HG03066 (cell line): Measurements from ENCODE around the gene HSD17B1.
A peak's percentile ranks its signal among the peaks of the same experiment; 100 is the strongest.
"Not testable (repeated sequence)": the region's sequence is repeated elsewhere in the genome, so short reads cannot be mapped to it uniquely, and the experiment has no call there.

Experiments used
- ATAC-seq: cut with Tn5 transposase; IDR thresholded peaks from one replicate; pipeline ENCODE4 v1.9.1; 2021; ENCODE audit warnings: low read depth; ENCODE audit not compliant: unreplicated experiment

Gene HSD17B1

DNA sequence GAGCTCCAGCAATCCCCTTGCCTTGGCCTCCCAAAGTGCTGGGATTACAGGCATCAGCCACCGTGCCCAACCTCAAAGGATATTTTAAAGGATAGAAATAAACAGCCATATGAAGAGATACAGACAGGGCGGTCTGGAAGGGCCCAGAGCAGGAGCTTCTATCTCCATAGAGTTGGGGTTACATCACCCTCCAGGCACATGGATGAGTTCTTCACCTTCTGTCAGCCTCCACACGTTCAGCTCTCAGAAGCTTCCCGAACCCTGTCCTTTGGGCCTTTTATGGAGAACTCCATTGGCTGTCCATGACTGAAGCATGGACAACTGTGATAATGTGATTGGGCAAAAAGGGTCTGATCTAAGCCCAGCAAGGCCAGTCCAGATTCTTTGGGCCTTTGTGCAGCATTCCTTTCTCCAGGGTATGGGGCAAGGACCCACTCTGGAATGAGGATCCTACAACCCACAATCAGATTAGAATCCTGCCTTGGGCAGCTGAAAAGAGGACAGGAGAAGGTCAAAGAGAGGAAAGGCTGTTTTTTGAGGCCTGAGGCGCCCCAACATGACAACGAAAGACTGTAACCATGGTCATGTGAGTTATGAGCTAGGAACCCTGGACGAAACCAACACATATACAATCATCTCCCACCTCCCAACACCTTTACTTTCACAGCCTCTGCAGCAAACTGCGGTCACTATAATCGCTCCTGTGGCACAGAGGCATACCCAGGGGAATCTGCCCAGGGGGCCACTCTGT is 6.8 kb upstream of the HSD17B1 start:
- ATAC-seq: not testable (repeated sequence)

DNA sequence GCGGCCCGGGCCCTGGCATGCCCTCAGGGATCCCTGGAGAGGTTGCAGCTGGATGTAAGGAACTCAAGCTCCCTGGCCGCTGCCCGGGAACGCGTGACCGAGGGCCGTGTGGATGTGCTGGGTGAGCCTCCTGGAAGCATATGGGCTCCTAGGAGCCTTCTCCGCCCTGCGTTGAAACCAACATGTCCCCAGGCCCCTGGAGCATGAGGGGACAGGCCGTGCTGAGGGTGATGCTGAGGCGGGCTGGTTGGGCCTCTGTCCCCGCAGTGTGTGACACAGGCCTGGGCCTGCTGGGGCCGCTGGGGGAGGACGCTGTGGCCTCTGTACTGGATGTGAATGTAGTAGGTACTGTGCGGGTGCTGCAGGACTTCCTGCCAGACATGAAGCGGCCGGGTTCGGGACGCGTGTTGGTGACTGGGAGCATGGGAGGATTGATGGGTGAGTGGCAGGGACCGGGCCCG is 5.7 kb upstream of the HSD17B1 start:
- ATAC-seq: no peak

DNA sequence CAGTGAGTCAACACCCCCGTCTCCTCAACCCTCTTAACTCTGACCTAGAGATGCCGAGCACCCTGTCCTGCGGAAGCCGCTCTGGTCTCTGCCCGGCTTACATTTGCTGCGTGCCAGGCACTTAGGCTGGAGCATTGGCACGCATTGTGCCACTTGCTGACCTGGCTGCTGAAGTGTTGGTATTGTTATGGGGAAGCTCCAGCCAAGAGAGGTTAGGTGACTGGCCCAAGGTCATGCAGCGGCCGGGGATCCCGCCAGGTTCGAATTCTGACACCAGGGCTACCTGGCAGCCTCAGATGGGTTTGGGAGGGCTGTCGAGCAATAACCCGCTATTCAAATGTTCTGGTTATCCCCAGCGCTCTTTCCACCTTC is 5.0 kb upstream of the HSD17B1 start:
- ATAC-seq: no peak

DNA sequence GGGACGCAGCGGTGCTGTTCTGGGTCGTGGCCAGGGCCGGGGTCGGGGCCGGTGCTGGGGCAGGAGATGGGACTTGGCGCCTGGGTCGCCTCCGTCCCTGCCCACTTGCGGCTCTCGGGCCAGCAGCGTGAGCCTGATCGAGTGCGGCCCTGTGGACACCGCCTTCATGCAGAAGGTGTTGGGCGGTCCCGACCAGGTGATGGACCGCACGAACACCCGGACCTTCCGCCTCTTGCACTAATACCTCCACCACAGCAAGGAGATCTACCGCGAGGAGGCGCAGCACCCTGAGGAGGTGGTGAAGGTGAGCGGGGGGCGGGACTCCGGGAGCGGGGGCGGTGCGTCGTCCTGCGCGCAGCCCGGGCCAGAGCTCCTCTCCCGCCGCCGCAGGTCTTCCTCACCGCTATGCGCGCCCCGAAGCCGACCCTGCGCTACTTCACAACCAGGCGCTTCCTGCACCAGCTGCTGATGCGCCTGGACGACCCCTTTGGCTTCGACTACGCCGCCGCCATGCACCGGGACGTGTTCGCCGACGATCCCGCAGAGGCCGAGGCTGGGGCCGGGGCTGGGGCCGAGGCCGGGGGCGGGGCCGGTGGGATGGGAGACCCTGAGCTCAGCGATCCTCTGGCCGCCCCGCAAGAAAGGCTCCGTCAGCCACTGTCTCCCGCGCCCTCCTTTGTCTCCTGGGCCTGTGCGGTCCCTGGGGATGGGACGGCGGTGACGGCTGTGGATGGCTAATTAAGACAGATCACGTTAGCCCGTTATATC is 4.5 kb upstream of the HSD17B1 start:
- ATAC-seq: no peak

DNA sequence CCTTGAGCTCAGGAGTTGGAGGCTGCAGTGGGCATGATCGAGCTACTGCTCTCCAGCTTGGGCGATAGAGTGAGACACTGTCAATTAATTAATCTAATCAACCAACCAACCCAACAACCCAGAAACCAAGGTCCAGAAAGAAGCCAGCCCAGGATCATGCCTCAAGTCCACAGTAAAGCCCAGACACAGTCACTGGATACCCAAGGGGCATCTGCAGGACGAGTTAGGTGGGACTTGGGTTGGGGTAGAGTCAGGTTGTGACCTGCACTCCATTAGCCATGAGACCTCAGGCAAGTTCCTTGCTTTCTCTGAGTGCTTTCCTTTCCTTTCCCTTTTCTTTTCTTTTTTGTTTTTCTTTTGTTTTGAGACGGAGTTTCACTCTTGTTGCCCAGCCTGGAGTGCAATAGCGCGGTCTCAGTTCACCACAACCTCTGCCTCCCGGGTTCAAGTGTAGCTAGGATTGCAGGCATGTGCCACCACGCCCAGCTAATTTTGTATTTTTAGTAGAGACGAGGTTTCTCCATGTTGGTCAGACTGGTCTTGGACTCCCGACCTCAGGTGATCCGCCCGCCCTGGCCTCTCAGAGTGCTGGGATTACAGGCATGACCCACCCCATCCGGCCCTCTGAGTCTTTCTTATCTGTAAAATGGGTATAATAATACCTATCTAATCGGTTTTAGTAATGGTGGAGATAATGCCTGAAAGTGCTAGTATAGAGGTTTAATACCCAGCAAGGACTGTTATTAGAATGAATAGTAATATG is 3.5 kb upstream of the HSD17B1 start:
- no peak for ATAC-seq

DNA sequence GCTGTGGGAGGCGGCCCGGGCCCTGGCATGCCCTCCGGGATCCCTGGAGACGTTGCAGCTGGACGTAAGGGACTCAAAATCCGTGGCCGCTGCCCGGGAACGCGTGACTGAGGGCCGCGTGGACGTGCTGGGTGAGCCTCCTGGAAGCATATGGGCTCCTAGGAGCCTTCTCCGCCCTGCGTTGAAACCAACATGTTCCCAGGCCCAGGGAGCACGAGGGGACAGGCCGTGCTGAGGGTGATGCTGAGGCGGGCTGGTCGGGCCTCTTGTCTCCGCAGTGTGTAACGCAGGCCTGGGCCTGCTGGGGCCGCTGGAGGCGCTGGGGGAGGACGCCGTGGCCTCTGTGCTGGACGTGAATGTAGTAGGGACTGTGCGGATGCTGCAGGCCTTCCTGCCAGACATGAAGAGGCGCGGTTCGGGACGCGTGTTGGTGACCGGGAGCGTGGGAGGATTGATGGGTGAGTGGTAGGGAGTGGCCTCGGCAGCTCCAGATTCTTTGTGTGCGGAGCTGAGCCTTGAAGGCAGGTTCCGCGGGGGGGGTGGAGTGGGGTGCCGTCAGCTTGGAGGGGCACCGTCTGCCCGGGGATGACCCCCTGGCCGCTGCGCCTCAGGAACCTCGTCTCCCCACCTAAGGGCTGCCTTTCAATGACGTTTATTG is 567 bp downstream of the HSD17B1 start:
- ATAC-seq: no peak

DNA sequence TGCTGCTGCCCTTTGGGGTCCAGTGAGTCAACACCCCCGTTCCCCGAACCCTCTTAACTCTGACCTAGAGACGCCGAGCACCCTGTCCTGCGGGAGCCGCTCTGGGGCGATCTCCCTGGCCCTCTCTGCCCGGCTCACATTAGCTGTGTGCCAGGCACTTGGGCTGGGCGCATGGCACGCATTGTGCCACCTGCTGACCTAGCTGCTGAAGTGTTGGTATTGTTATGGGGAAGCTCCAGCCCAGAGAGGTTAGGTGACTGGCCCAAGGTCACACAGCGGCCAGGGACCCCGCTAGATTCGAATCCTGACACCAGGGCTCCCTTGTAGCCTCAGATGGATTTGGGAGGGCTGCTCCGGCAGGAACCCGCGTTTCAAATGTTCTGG is 1.1 kb downstream of the HSD17B1 start:
- ATAC-seq: no peak

DNA sequence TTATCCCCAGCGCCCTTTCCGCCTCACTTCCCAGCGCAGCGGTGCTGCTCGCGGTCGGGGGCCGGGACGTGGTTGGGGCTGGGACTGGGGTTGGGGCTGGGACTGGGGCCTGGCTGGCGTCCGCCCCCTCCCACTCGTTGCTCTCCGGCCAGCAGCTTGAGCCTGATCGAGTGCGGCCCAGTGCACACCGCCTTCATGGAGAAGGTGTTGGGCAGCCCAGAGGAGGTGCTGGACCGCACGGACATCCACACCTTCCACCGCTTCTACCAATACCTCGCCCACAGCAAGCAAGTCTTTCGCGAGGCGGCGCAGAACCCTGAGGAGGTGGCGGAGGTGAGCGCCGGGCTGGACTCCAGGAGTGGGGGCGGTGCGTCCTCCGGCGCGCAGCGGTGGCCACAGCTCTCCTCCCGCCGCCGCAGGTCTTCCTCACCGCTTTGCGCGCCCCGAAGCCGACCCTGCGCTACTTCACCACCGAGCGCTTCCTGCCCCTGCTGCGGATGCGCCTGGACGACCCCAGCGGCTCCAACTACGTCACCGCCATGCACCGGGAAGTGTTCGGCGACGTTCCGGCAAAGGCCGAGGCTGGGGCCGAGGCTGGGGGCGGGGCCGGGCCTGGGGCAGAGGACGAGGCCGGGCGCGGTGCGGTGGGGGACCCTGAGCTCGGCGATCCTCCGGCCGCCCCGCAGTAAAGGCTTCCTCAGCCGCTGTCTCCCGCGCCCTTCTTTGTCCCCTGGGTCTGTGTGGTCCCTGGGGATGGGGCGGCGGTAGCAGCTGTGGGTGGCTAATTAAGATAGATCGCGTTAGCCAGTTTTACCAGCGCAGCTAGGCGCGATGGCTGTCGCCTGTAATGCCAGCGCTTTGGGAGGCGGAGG is 1.8 kb downstream of the HSD17B1 start:
- peak; percentile 60 for ATAC-seq

DNA sequence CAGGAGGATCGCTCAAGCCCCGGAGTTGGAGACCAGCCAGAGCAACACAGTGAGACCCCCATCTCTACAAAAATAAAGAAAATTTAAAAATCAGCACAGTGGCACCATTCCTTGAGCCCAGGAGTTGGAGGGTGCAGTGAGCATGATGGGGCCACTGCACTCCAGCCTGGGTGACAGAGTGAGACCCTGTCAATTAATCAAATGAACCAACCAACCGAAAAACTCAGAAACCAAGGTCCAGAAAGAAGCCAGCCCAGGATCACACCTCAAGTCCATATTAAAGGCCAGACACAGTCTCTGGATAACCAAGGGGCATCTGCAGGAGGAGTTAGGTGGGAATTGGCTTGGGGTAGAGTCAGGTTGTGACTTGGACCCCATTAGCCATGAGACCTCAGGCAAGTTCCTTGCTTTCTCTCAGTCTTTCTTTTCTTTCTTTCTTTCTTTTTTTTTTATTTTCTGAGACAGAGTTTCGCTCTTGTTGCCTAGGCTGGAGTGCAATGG is 2.4 kb downstream of the HSD17B1 start:
- no peak for ATAC-seq

DNA sequence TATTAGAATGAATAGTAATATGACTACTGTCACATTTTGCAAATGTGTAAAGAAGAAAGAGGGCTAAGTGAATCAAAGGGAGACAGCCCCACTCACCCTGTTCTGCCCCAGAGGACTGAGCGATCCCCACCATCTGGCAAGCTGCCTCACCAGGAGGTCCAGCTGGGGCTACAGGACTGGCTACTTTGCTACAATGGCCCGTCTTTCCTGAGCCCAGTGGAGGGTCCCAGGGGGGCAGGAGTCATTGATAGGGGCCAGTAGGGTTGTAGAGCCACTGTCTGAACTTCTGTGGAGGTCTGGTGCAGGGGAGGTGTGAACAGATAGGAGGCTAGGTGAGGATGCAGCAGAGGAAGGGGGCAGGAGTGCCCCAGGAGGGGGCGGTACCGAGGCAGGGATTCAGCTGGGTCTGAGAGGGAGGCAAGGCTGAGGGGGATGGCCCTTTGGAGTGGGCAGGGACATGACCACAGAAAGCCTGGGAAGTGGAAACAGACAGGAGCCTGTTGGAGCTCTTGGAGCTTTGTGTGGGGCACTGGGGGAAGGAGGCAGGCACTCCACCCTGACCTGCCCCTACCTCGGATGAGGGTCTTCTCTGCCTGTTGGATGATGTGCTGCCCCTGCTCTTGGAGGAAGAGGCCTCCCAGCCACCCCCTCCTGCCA is 3.4 kb downstream of the HSD17B1 start:
- ATAC-seq: not testable (repeated sequence)

DNA sequence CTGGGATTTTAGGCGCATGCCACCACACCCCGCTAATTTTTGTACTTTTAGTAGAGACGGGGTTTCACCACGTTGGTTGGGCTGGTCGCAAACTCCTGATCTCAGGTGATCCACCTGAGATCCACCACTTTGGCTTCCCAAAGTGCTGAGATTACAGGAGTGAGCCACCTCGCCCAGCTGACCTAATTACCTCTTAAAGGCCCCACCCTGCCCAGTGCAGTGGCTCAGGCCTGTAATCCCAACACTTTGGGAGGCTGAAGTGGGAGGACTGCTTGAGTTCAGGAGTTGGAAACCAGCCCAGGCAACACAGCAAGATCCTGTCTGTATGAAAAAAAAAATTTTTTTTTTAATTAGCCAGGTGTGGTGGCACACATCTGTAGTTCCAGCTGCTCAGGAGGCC is 6.4 kb downstream of the HSD17B1 start:
- no peak for ATAC-seq

DNA sequence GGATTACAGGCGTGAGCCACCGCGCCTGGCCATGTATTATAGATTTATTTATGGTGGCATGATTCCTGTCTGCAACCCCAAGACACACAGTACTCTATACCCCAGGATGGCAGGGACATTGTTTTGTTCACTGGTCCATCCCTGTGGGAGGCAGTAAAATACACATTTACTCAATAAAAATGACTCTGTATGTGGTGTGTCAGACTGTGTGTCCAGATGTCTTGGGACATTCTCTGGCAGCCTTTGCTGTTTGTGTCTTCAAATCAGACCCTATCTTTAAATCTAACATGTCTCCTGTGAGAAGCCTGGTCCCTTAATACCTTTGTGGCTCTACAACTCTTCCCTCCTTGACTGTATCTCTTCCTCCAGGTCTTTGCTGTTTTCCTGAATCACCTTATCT is 7.5 kb downstream of the HSD17B1 start:
- ATAC-seq: no peak

DNA sequence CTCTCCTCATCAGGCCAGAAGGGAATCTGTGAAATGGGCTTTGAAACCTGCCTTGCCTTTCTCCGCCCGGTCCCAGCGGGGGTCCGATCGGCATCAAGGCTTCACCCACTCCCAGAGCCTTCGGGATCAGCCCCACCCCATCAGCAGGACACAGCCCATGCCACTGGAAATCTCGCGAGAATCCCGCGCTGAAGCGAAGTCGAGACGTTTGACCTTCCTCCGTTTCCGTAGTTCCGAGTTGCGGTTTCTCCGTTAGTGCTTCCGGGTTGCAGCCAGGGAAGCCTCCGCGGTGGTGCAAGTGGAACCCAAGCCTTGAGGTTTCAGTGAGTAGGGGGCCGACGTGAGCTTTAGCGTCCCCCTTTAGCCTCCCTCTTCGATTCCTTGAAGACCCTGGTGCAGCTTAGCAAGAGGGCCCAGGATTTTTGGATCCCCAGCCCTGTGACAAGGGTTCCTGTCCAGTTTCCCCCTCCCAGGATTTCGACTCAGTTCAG is 9.2 kb downstream of the HSD17B1 start, which contains the start of gene COASY:
TSS of gene COASY (plus strand) at position 252 of the 491 bp plus-strand sequence. CDS start 475 bp downstream, outside the sequence.
- ATAC-seq: no peak

DNA sequence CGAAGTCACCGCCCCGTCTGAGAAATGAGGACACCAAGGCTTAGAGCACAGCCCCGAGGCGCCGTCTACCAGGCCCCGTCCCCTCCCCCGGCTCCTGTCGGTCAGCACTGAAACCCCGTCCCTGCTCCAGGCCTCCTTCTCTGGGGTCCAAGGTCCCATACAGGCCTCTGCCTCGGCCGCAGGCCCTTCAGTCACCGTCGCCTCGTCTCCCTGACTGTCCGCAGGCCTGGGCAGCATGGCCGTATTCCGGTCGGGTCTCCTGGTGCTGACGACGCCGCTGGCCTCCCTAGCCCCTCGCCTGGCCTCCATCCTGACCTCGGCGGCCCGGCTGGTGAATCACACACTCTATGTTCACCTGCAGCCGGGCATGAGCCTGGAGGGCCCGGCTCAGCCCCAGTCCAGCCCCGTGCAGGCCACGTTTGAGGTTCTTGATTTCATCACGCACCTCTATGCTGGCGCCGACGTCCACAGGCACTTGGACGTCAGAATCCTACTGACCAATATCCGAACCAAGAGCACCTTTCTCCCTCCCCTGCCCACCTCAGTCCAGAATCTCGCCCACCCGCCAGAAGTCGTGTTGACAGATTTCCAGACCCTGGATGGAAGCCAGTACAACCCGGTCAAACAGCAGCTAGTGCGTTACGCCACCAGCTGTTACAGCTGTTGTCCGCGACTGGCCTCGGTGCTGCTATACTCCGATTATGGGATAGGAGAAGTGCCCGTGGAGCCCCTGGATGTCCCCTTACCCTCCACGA is 9.8 kb downstream of the HSD17B1 start:
- ATAC-seq: no peak

DNA sequence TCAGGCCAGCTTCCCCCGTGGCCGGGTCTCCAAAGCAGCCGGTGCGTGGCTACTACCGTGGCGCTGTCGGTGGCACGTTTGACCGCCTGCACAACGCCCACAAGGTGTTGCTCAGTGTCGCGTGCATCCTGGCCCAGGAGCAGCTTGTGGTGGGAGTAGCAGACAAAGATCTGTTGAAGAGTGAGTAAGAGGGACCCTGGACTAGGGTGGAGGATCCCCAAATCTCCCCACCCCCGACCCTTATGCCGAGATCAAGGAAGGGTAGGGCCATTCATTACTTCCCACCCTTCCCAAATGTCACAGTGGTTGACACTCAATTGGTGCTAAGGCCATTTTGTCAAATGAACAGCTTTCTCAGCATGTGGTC is 10.4 kb downstream of the HSD17B1 start:
- no peak for ATAC-seq

DNA sequence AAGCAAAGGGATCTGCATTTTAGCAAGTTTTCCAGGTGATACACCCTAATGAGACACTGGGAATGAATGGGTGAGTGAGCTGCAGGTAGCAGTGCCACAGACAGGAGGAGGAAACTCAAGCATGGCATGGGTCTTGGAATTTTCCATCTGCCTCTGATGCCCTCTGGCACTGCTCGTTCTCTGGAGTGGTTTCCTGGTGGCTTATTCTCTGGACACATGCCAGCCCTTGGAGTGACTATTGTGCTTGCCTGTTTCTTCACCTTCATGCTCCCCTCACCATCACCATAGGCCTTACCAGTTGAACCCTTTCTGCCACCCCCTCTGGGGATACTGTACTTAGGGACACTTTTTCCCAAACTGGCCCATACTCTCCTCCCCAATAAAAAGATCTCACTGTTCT is 10.8 kb downstream of the HSD17B1 start:
- ATAC-seq: no peak

DNA sequence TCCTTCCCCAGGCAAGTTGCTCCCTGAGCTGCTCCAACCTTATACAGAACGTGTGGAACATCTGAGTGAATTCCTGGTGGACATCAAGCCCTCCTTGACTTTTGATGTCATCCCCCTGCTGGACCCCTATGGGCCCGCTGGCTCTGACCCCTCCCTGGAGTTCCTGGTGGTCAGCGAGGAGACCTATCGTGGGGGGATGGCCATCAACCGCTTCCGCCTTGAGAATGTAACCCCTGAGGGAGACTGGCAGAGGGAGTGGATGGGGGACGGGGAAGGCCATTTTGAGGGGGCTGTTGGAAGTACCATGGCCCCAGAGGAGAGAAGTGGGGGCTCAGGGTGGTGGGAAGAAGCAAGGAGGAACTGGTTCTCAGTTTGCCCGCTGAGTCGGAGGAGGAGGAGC is 11.2 kb downstream of the HSD17B1 start:
- no peak for ATAC-seq

DNA sequence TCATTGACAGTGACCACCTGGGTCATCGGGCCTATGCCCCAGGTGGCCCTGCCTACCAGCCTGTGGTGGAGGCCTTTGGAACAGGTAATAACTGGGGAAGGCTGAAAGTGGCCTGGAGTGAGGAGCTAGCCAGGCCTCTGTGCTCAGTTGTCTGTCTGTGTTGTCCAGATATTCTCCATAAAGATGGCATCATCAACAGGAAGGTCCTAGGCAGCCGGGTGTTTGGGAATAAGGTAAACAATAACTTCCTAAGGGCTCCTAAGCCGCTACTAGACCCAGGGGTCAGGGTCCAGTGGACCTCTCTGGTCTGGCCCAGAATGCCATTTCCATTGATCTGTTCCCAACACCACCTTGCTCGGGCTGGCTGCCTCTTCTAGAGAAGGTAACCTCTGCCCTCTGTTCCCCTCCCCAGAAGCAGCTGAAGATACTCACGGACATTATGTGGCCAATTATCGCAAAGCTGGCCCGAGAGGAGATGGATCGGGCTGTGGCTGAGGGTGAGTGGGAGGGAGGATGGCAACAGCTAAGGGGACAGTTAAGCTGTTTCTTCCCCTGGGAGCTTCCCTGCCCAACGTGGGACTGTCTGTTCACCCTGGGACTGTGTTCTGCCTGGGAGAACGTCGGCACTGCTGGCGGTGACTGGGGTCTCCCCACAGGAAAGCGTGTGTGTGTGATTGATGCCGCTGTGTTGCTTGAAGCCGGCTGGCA is 12.2 kb downstream of the HSD17B1 start:
- ATAC-seq: no peak
